ENCODE measurements around the gene ALG12.

ALG12 gene

GRCh38 chr22:49929211-49929979 is 11.2 kb upstream of the ALG12 start:
- FAIRE-seq, result no peak

- no peak for FAIRE-seq
These were observed 10.4 kb upstream of the ALG12 start for GRCh38 chr22:49928555-49929210.

GRCh38 chr22:49928185-49928495 is 9.9 kb upstream of the ALG12 start:
- no peak for FAIRE-seq

GRCh38 chr22:49927483-49928184 is 9.4 kb upstream of the ALG12 start:
- no peak for FAIRE-seq

- no peak for FAIRE-seq
These were observed 8.7 kb upstream of the ALG12 start for GRCh38 chr22:49926916-49927315.

- no peak for FAIRE-seq
These were observed 7.4 kb upstream of the ALG12 start for GRCh38 chr22:49925525-49926128.

- no peak for FAIRE-seq
These were observed 6.0 kb upstream of the ALG12 start for GRCh38 chr22:49924113-49924833.

- no peak for FAIRE-seq
These were observed 5.2 kb upstream of the ALG12 start for GRCh38 chr22:49923445-49923844.

- no peak for FAIRE-seq
These were observed 4.7 kb upstream of the ALG12 start for GRCh38 chr22:49922926-49923325.

GRCh38 chr22:49922484-49922883 is 4.2 kb upstream of the ALG12 start:
- FAIRE-seq, result no peak

GRCh38 chr22:49921508-49922278 is 3.5 kb upstream of the ALG12 start:
- no peak for FAIRE-seq

GRCh38 chr22:49920859-49921258 is 2.6 kb upstream of the ALG12 start:
- FAIRE-seq, result no peak

GRCh38 chr22:49918911-49919881 is 958 bp upstream of the ALG12 start:
- no peak for FAIRE-seq

GRCh38 chr22:49916831-49917230 is 1.4 kb downstream of the ALG12 start:
- FAIRE-seq, result no peak

GRCh38 chr22:49915610-49916009 is 2.6 kb downstream of the ALG12 start:
- no peak for FAIRE-seq

GRCh38 chr22:49914256-49914655 is 4.0 kb downstream of the ALG12 start:
- no peak for FAIRE-seq

GRCh38 chr22:49913446-49913845 is 4.8 kb downstream of the ALG12 start:
- FAIRE-seq, result no peak

GRCh38 chr22:49913026-49913425 is 5.2 kb downstream of the ALG12 start:
- FAIRE-seq, result no peak

GRCh38 chr22:49911881-49912625 is 6.2 kb downstream of the ALG12 start:
- FAIRE-seq, result no peak

All from islet of Langerhans (tissue), 1 donor.